NK-92 (cell line): ENCODE measurements around the gene PLXNA3.

Source experiments
- DNase-seq: peaks from one replicate; lab custom pipeline; 2025; ENCODE audit not compliant: unreplicated experiment; lab: John Stamatoyannopoulos, UW

Gene PLXNA3

GRCh38 chrX:154477891-154478477, 19.9 kb downstream of the PLXNA3 start:
- no peak for DNase-seq

DNA sequence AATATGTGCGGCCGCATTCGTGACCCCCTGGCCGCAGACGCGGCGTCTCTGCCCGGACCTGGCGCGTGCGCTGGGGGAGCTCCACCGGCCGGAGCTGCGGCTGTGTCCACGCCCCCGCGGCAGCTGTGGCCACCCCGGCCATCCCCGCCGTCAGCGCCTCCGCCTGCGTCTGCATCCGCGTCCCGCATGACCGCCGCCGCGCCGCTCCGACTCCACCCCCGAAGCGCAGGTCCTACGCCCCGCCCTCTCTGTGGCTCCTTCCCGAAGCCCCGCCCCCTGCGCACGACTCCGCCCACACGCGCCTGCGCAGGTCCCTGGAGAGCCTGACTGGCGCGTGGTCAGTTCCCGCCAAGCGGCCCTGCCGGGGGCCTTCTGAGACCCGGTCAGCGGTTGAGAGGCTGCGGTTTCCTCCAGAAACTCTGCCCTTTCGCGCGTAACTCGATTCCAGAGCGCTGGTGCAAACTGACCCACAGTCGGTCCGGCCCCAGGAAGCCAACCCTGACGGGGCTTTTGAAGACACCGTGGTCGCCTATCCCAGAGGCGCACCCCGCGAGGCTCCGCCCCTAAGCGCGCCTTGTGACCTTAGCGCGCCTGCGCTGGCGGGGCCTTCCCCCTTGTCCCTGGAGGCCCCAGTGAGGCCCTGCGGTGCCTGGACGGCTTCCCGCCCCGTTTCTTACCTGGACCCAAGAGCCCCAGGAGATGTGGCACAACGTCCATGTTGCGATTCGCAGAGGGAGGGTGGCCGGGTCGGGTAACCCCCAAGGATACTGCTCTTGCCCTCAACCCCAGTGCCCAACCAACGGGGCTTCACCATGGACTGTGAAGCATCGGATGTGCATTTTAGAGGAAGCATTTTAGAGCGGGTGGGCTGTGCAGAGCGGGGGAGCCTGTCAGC, 20.9 kb downstream of the PLXNA3 start, which contains the start of gene LAGE3:
Gene LAGE3, minus strand, starts transcription at position 554 of the 895 bp plus-strand sequence. Its CDS starts 366 bp downstream, at position 188.
- no peak for DNase-seq

DNA sequence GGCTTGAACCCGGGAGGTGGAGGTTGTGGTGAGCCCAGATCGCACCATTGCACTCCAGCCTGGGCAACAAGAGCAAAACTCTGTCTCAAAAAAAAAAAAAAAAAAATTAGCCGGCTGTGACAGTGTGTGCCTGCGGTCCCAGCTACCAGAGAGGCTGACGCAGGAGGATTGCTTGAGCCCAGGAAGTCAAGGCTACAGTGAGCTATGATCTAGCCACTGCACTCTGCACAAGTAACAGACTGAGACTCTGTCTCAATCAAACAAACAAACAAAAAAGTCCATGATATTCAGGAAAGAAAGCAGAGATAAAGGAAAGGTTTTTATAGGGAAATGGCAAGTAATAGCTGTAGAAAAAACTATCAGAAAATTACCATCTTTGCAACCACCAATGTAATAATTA, 23.1 kb downstream of the PLXNA3 start:
- DNase-seq = no peak

- no peak for DNase-seq
These were observed 24.0 kb downstream of the PLXNA3 start for GRCh38 chrX:154481911-154482601.

DNA sequence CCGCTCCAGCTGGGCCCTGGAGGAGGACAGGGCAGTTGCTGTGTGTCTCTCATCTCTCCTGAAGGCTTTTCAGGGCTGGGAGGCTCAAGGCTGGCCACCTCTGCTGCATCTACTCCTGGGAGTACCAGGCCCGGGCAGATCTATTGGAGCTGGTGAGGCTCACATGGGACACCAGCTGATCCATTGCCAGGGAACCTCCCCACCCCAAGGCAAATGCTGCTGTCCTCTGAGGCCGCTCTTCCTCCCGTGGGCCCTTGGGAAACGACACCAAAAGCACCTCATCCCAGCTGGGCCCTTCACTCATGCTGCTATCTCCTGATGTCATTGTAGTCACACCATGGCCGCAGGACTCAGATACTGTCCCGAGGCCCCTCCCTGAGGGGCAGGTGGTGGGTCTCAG, 24.7 kb downstream of the PLXNA3 start:
- no peak for DNase-seq

DNA sequence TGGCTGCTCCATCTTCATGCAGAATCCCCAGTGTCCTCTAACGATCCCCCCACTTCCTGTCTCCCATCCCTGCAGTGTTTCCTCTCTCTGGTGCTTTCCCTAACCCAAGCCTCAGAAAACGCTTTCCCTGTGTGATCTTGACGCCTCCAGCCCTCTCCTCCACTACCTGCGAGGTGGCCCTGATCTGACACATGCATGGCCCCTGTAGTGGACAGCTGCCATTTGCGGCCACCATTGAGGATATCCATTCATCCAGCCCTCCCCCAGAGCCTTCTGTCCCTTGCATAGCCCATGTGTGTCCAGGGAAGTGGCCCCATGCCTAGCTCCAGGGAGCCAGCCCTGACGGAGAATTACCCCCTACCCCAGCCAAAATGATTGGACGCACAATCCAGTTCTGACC, 25.2 kb downstream of the PLXNA3 start:
- DNase-seq = no peak

GRCh38 chrX:154484255-154485149, 26.4 kb downstream of the PLXNA3 start:
- no peak for DNase-seq

DNA sequence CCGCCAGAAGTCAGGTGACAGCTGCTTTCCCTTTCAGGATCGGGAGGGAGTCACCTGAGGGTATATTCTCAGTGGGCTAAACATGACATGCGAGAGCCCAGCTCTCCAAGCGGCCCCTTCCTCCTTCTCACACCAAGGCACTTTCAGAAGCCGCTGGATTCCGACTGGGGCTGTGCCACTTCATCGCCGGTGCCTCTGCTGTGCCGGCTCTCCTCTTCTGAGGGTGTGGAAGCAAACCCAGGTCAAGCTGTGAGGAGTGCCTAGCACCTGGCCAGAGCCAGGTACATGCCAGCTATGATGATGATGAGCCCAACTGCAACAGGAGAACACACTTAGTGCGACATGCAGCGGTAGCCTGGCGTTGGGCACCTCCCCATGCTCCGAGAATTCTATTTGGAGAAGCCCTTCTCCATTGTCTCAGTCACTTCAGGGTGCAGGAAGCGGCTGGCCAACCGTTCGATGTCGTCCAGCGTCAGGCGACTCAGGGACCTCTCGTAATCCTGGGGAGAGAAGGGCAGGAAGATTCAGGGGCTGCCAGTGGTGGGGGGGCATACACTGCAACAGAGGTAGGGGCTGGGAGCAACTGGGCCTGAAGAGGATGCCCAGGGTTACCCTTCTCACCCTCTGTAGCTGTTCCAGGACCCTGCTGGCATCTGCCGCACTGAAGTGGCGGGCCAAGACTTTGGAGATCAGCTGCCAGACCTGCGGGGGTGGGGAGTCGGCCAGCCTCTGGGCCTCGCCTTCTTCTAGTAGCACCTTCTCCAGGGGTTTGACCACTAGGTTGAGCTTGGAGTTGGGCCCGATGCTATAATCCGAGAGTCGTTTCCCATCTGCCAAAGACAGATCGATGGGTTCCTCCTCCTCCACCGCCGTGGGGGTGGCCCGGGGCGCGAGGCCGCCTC, 27.3 kb downstream of the PLXNA3 start:
- DNase-seq = no peak

DNA sequence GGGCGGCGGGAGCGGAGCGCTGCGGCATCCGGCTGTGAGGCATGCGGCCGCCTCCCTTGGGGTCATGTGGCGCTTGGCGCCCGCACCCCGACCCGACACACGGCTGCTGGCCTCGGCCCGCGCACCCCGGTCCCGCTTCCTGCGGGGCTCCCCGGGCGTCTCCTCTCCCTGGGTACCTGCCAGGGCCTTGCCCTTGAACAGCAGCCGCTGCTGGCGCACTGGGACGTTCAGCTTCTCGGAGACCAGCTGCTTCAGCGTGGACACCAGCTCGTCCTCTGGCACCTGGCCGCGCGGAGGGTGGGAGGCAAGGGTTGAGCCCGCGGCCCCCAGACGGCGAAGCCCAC, 27.9 kb downstream of the PLXNA3 start:
- DNase-seq = no peak

GRCh38 chrX:154486396-154487207, 28.5 kb downstream of the PLXNA3 start, which contains the start of gene UBL4A:
TSS of gene UBL4A (minus strand) at chrX:154486615. CDS start at chrX:154486584, 31 bp downstream.
- no peak for DNase-seq

GRCh38 chrX:154487518-154488290, 29.6 kb downstream of the PLXNA3 start:
- no peak for DNase-seq

- DNase-seq = no peak
These were observed 30.4 kb downstream of the PLXNA3 start for GRCh38 chrX:154488336-154489075.

DNA sequence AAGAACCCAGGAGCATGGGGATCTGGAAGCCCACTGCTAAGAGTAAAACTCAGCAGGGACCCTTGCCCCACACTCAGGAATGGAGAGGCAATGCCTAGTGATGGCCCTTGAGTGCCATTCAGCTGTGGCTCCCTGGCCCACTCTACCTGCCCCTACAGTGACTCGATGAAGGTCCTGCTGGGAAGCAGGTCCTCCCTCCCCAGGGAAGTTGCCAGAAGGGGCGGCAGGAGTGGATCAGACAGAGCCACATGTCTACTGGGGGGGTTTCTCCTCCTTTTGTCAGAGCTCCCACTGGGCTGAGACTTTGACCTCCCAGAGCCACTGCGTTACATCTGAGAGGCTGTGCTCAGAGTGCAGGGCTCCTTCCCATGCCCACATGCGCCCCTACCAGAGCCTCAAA, 31.1 kb downstream of the PLXNA3 start:
- no peak for DNase-seq

DNA sequence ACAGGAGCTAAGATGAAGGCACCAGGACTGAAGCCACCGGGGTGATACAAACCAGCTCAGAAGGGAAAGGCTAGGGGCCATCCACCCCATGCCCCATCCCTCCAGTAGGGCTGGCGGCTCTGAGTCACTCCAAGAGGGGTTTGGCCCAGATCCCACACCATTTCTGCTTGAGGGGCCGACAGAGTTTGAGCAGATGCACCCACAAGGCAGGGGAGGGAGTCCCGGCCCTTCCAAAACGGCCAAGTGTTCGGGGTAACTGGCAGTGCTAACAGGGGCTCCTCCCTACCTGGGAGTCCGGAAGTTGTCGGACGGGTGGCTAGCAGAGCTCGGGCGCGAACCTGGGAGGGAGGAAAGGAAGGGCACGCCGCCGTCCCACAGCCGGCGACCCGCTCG, 31.9 kb downstream of the PLXNA3 start:
- DNase-seq = no peak

- peak; percentile 29 for DNase-seq
These were observed 32.5 kb downstream of the PLXNA3 start, which contains the start of gene SLC10A3 for GRCh38 chrX:154490414-154491083. TSS of gene SLC10A3 (minus strand) at chrX:154490629. CDS start at chrX:154488940, 1,689 bp downstream.

DNA sequence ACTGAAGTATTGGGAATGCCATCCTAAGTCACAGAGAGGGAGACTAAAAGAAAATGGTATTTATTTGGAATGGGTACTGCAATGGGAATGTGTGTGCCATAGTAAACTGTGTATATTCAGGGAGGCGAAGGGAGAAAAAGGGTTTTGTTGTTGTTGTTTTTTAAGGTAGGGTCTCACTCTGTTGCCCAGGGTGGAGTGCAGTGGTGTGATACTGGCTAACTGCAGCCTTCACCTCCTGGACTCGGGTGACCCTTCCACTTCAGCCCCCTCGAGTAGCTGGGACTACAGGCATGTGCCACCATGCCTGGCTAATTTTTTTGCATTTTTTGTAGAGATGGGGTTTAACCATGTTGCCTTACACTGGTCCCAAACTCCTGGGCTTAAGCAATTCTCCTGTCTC, 36.6 kb downstream of the PLXNA3 start:
- DNase-seq = no peak

DNA sequence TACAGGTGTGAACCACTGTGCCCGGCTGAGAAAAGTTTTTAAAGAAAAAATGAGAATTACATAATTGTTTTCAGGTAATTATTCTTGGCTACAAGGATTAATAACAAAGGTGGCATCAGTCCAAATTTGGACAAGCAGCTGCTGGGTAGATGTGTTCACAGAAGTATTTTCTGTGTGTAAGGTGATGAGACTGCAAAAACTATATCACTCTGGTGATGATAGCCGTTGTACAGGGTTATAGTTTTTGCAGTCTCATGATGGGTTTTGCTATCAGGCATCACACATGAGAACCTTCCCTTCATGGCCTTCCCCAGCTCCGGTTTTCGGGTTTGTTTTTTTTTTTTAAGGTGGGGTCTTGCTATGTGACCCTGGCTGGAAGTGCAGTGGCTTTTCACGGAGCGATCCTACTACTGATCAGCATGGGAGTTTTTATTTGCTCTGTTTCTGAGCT, 37.4 kb downstream of the PLXNA3 start:
- no peak for DNase-seq
